HEK293 (cell line): ENCODE measurements around the gene HMCN2.
A peak's percentile ranks its signal among the peaks of the same experiment; 100 is the strongest.

Source experiments
- BCL11B ChIP-seq: fragments of 450-650 bp; formaldehyde crosslinking; IDR thresholded peaks from 2 replicates; pipeline ENCODE4 v1.5.1; 2016; ENCODE audit warnings: low read depth, missing biosample characterization, missing genetic modification characterization
- MZF1 ChIP-seq: fragments of 450-650 bp; formaldehyde crosslinking; IDR thresholded peaks from 2 replicates; pipeline ENCODE4 v1.5.1; 2017; ENCODE audit warnings: missing biosample characterization, missing genetic modification characterization, borderline replicate concordance
- OSR2 ChIP-seq: fragments of 450-650 bp; formaldehyde crosslinking; IDR thresholded peaks from 2 replicates; pipeline ENCODE4 v1.5.1; 2016; ENCODE audit warnings: missing biosample characterization, missing genetic modification characterization
- REST ChIP-seq: fragments of 450-650 bp; formaldehyde crosslinking; IDR thresholded peaks from 2 replicates; pipeline ENCODE4 v1.5.1; 2016; ENCODE audit warnings: missing biosample characterization, missing genetic modification characterization
- ZBTB21 ChIP-seq: fragments of 450-650 bp; formaldehyde crosslinking; IDR thresholded peaks from 2 replicates; pipeline ENCODE4 v1.5.1; 2017; ENCODE audit warnings: missing biosample characterization, missing genetic modification characterization
- ZFHX2 ChIP-seq: fragments of 450-650 bp; formaldehyde crosslinking; conservative IDR thresholded peaks from 2 replicates; pipeline ENCODE4 v1.5.1; 2016; ENCODE audit warnings: missing biosample characterization, missing genetic modification characterization
- ZFP37 ChIP-seq: fragments of 450-650 bp; formaldehyde crosslinking; IDR thresholded peaks from 2 replicates; pipeline ENCODE4 v1.5.1; 2016; ENCODE audit warnings: missing biosample characterization, missing genetic modification characterization
- ZNF2 ChIP-seq: fragments of 450-650 bp; formaldehyde crosslinking; IDR thresholded peaks from 2 replicates; pipeline ENCODE4 v1.5.1; 2016; ENCODE audit warnings: missing biosample characterization, missing genetic modification characterization
- ZNF202 ChIP-seq: fragments of 450-650 bp; formaldehyde crosslinking; IDR thresholded peaks from 2 replicates; pipeline ENCODE4 v1.5.1; 2016; ENCODE audit warnings: missing biosample characterization, missing genetic modification characterization, borderline replicate concordance
- ZNF239 ChIP-seq: fragments of 450-650 bp; formaldehyde crosslinking; IDR thresholded peaks from 2 replicates; pipeline ENCODE4 v1.5.1; 2016; ENCODE audit warnings: missing biosample characterization, missing genetic modification characterization
- ZNF266 ChIP-seq: fragments of 450-650 bp; formaldehyde crosslinking; IDR thresholded peaks from 2 replicates; pipeline ENCODE4 v1.5.1; 2016; ENCODE audit warnings: missing biosample characterization, missing genetic modification characterization, low read depth
- ZNF274 ChIP-seq, 2 experiments: fragments of 200-500 bp in 1 of 2; fragments of 450-650 bp in 1 of 2; sonication (Bioruptor generic) in 1 of 2; formaldehyde crosslinking in 1 of 2; IDR thresholded peaks; 2 replicates each; pipeline versions ENCODE4 v1.5.1 to v1.6.1; 2014 to 2016; ENCODE audit warnings: borderline replicate concordance in 1 of 2, inconsistent platforms in 1 of 2, low read length in 1 of 2, missing biosample characterization in 1 of 2, missing genetic modification characterization in 1 of 2
- ZNF292 ChIP-seq: fragments of 450-650 bp; formaldehyde crosslinking; IDR thresholded peaks from 2 replicates; pipeline ENCODE4 v1.5.1; 2016; ENCODE audit warnings: low read depth, missing biosample characterization, missing genetic modification characterization, borderline replicate concordance
- ZNF311 ChIP-seq: fragments of 450-650 bp; formaldehyde crosslinking; IDR thresholded peaks from 2 replicates; pipeline ENCODE4 v1.5.1; 2017; ENCODE audit warnings: missing biosample characterization, missing genetic modification characterization, borderline replicate concordance
- ZNF341 ChIP-seq: fragments of 450-650 bp; formaldehyde crosslinking; IDR thresholded peaks from 2 replicates; pipeline ENCODE4; 2016; ENCODE audit warnings: low read depth, missing biosample characterization, missing genetic modification characterization
- ZNF394 ChIP-seq: fragments of 450-650 bp; formaldehyde crosslinking; IDR thresholded peaks from 2 replicates; pipeline ENCODE4 v1.5.1; 2016; ENCODE audit warnings: missing biosample characterization, missing genetic modification characterization, mild to moderate bottlenecking, moderate library complexity, borderline replicate concordance
- ZNF423 ChIP-seq: fragments of 450-650 bp; formaldehyde crosslinking; IDR thresholded peaks from 2 replicates; pipeline ENCODE4 v1.5.1; 2016; ENCODE audit warnings: missing biosample characterization, missing genetic modification characterization
- ZNF518A ChIP-seq: fragments of 450-650 bp; formaldehyde crosslinking; conservative IDR thresholded peaks from 2 replicates; pipeline ENCODE4 v1.5.1; 2016; ENCODE audit warnings: low read depth, missing biosample characterization, missing genetic modification characterization
- ZNF555 ChIP-seq: fragments of 450-650 bp; formaldehyde crosslinking; conservative IDR thresholded peaks from 2 replicates; pipeline ENCODE4 v1.5.1; 2017; ENCODE audit warnings: missing biosample characterization, mild to moderate bottlenecking, missing genetic modification characterization, inconsistent platforms
- ZNF624 ChIP-seq: fragments of 450-650 bp; formaldehyde crosslinking; IDR thresholded peaks from 2 replicates; pipeline ENCODE4 v1.5.1; 2017; ENCODE audit warnings: missing biosample characterization, missing genetic modification characterization
- ZNF629 ChIP-seq: fragments of 450-650 bp; formaldehyde crosslinking; IDR thresholded peaks from 2 replicates; pipeline ENCODE4 v1.5.1; 2017; ENCODE audit warnings: missing biosample characterization, missing genetic modification characterization
- ZNF701 ChIP-seq: fragments of 450-650 bp; formaldehyde crosslinking; IDR thresholded peaks from 2 replicates; pipeline ENCODE4 v1.5.1; 2016; ENCODE audit warnings: missing biosample characterization, missing genetic modification characterization
- TF ChIP-seq, protein P1 (sequence below): fragments of 450-650 bp; formaldehyde crosslinking; IDR thresholded peaks from 2 replicates; pipeline ENCODE4 v1.5.1; 2016; ENCODE audit warnings: missing biosample characterization, missing genetic modification characterization
- TF ChIP-seq, protein P2 (sequence below): fragments of 450-650 bp; formaldehyde crosslinking; IDR thresholded peaks from 2 replicates; pipeline ENCODE4 v1.5.1; 2017; ENCODE audit warnings: missing biosample characterization, missing genetic modification characterization
- TF ChIP-seq, protein P3 (sequence below): fragments of 450-650 bp; formaldehyde crosslinking; IDR thresholded peaks from 2 replicates; pipeline ENCODE4 v1.5.1; 2017; ENCODE audit warnings: missing biosample characterization, missing genetic modification characterization

The HMCN2 gene

GRCh38 chr9:130448035-130448624, 182.6 kb downstream of the HMCN2 start (continued):
- TF ChIP-seq REST (no peak), ZNF274 (IDR thresholded peaks at IDR 0.05; ENCODE audit: low read length) (no peak), ZNF274 (tag by site-specific recombination; IDR thresholded peaks at IDR 0.05; ENCODE audit: borderline replicate concordance) (no peak), ZNF629 (tag by site-specific recombination) (no peak), ZNF423 (tag by site-specific recombination) (peak; percentile 61; the same call in 1 of the 2 replicates), ZFHX2 (tag by site-specific recombination) (peak; percentile 93), ZNF518A (tag by site-specific recombination) (no peak), ZNF202 (tag by site-specific recombination) (no peak), ZFP37 (tag by site-specific recombination) (no peak), ZNF266 (tag by site-specific recombination) (no peak), ZNF341 (tag by site-specific recombination) (no peak), BCL11B (tag by site-specific recombination) (no peak), ZNF394 (tag by site-specific recombination) (no peak), ZNF311 (tag by site-specific recombination) (no peak), ZNF701 (no peak; the same call in 1 of the 2 replicates), ZNF555 (tag by site-specific recombination) (no peak), ZNF2 (tag by site-specific recombination) (peak; percentile 78; the same call in 1 of the 2 replicates), ZNF292 (no peak), ZNF624 (tag by site-specific recombination) (no peak), ZNF239 (no peak), OSR2 (tag by site-specific recombination) (peak; percentile 20; the same call in 1 of the 2 replicates), ZBTB21 (tag by site-specific recombination) (0 out of 2 replicates have a peak, but pooled peaks have one; percentile 7), MZF1 (tag by site-specific recombination) (no peak)
- TF ChIP-seq, protein P1, sequence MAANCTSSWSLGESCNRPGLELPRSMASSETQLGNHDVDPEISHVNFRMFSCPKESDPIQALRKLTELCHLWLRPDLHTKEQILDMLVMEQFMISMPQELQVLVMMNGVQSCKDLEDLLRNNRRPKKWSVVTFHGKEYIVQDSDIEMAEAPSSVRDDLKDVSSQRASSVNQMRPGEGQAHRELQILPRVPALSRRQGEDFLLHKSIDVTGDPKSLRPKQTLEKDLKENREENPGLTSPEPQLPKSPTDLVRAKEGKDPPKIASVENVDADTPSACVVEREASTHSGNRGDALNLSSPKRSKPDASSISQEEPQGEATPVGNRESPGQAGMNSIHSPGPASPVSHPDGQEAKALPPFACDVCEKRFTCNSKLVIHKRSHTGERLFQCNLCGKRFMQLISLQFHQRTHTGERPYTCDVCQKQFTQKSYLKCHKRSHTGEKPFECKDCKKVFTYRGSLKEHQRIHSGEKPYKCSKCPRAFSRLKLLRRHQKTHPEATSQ (tag by site-specific recombination), result no peak
- TF ChIP-seq, protein P2, sequence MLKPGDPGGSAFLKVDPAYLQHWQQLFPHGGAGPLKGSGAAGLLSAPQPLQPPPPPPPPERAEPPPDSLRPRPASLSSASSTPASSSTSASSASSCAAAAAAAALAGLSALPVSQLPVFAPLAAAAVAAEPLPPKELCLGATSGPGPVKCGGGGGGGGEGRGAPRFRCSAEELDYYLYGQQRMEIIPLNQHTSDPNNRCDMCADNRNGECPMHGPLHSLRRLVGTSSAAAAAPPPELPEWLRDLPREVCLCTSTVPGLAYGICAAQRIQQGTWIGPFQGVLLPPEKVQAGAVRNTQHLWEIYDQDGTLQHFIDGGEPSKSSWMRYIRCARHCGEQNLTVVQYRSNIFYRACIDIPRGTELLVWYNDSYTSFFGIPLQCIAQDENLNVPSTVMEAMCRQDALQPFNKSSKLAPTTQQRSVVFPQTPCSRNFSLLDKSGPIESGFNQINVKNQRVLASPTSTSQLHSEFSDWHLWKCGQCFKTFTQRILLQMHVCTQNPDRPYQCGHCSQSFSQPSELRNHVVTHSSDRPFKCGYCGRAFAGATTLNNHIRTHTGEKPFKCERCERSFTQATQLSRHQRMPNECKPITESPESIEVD (tag by site-specific recombination), result no peak
- TF ChIP-seq, protein P3, sequence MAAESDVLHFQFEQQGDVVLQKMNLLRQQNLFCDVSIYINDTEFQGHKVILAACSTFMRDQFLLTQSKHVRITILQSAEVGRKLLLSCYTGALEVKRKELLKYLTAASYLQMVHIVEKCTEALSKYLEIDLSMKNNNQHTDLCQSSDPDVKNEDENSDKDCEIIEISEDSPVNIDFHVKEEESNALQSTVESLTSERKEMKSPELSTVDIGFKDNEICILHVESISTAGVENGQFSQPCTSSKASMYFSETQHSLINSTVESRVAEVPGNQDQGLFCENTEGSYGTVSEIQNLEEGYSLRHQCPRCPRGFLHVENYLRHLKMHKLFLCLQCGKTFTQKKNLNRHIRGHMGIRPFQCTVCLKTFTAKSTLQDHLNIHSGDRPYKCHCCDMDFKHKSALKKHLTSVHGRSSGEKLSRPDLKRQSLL (tag by site-specific recombination), result no peak
